ENCODE data around the gene GNAO1. TPM values are rescaled to one million over a fixed set of nuclear protein-coding genes. Genes with fewer than 3 reads are reported as not detected.
A peak's percentile ranks its signal among the peaks of the same experiment; 100 is the strongest.

Gene GNAO1
- total RNA-seq, 1 experiment from 2014 or later, result 3.4 TPM

- DNase-seq (ENCODE audit: low read depth), result peak; percentile 27
Measured at GRCh38 chr16:56348168-56349085, 157.1 kb downstream of the GNAO1 start.

GRCh38 chr16:56349086-56349415 lies 157.8 kb downstream of the GNAO1 start:
- no peak for DNase-seq (ENCODE audit: low read depth)

GRCh38 chr16:56349711-56350161 lies 158.4 kb downstream of the GNAO1 start:
- DNase-seq (ENCODE audit: low read depth), result no peak

- no peak for DNase-seq (ENCODE audit: low read depth)
Measured at GRCh38 chr16:56350491-56351405, 159.5 kb downstream of the GNAO1 start.

GRCh38 chr16:56351481-56351880 lies 160.2 kb downstream of the GNAO1 start:
- no peak for DNase-seq (ENCODE audit: low read depth)

GRCh38 chr16:56352351-56353053 lies 161.2 kb downstream of the GNAO1 start:
- DNase-seq (ENCODE audit: low read depth), result no peak

- no peak for DNase-seq (ENCODE audit: low read depth)
Measured at GRCh38 chr16:56353054-56353921, 162.0 kb downstream of the GNAO1 start.

GRCh38 chr16:56354016-56354415 lies 162.7 kb downstream of the GNAO1 start:
- no peak for DNase-seq (ENCODE audit: low read depth)

GRCh38 chr16:56354746-56355145 lies 163.5 kb downstream of the GNAO1 start:
- DNase-seq (ENCODE audit: low read depth), result no peak

GRCh38 chr16:56355221-56355620 lies 163.9 kb downstream of the GNAO1 start:
- DNase-seq (ENCODE audit: low read depth), result no peak

GRCh38 chr16:56355786-56356275 lies 164.5 kb downstream of the GNAO1 start:
- DNase-seq (ENCODE audit: low read depth), result no peak

- peak; percentile 79 for DNase-seq (ENCODE audit: low read depth)
Measured at GRCh38 chr16:56356276-56357240, 165.3 kb downstream of the GNAO1 start.

GRCh38 chr16:56357241-56357764 lies 166.0 kb downstream of the GNAO1 start:
- peak; percentile 44 for DNase-seq (ENCODE audit: low read depth)

GRCh38 chr16:56357765-56358322 lies 166.6 kb downstream of the GNAO1 start:
- DNase-seq (ENCODE audit: low read depth), result no peak

- no peak for DNase-seq (ENCODE audit: low read depth)
Measured at GRCh38 chr16:56360117-56361008, 169.1 kb downstream of the GNAO1 start.

GRCh38 chr16:56362057-56362655 lies 170.9 kb downstream of the GNAO1 start:
- DNase-seq (ENCODE audit: low read depth), result no peak

- DNase-seq (ENCODE audit: low read depth), result no peak
Measured at GRCh38 chr16:56362706-56363105, 171.4 kb downstream of the GNAO1 start.
